Left lung (tissue), 10 donors: ENCODE results near the gene TFF3. TPM values are rescaled to one million over a fixed set of nuclear protein-coding genes. Genes with fewer than 3 reads are reported as not detected.
A peak's percentile ranks its signal among the peaks of the same experiment; 100 is the strongest.

ENCODE experiments used
- ATAC-seq: fragments of 200-7000 bp; cut with Tn5 transposase; one replicate; pipeline ENCODE4 v1.9.1; 2020; ENCODE audit warnings: moderate library complexity
- DNase-seq, 4 donors: peaks; one replicate each; pipeline ENCODE4 v3.0.0-alpha.2; 2013 to 2020
- H3K27ac ChIP-seq, 2 donors: fragments of 200-600 bp; sonication (generic) in 1 of 2; one replicate each; pipeline versions ENCODE4 v1.5.0 to v1.8.0; 2020 to 2021
- H3K27me3 ChIP-seq, 2 donors: fragments of 200-600 bp; sonication (generic) in 1 of 2; one replicate each; pipeline versions ENCODE4 v1.5.0 to v1.8.0; 2020 to 2021
- H3K36me3 ChIP-seq, 2 donors: fragments of 200-600 bp; sonication (generic) in 1 of 2; one replicate each; pipeline versions ENCODE4 v1.5.0 to v1.8.0; 2020 to 2021
- H3K4me1 ChIP-seq, 2 donors: fragments of 200-600 bp; one replicate each; pipeline ENCODE4 v1.8.0; 2021
- H3K4me3 ChIP-seq, 2 donors: fragments of 200-600 bp; sonication (generic) in 1 of 2; one replicate each; pipeline versions ENCODE4 v1.5.0 to v1.8.0; 2020 to 2021; ENCODE audit warnings: mild to moderate bottlenecking in 1 of 2
- H3K9me3 ChIP-seq, 2 donors: fragments of 200-600 bp; sonication (generic) in 1 of 2; one replicate each; pipeline versions ENCODE4 v1.5.0 to v1.8.0; 2020 to 2021
- CTCF ChIP-seq, 2 donors: fragments of 200-600 bp; sonication (generic) in 1 of 2; IDR thresholded peaks; one replicate each; pipeline versions ENCODE4 v1.5.0 to v1.8.0; 2021; ENCODE audit warnings: antibody characterized with exemption in 2 of 2
- intact Hi-C, 2 donors: fragments of 100-400 bp; cut with DNase I; formaldehyde crosslinking; loops; one replicate each; pipeline versions ENCODE4 v1.11.2 to v1.14.2; 2022
- polyA plus RNA-seq, 6 donors: library from polyadenylated mRNA; unstranded; fragments of 120-200 nt; gene quantifications; one replicate each; pipeline ENCODE4 v1.2.1, GENCODE V29; 2013; ENCODE audit not compliant: insufficient read length in 6 of 6
- total RNA-seq, 2 donors: library from RNA; stranded (reverse); fragmentation: NEBNext Ultra II Directional; extraction: Animal tissue kit (Norgen Biotek cat#: 25700); gene quantifications; one replicate each; pipeline ENCODE4 v1.2.1, GENCODE V29; 2021
- donor health status: DM: no; HTN: yes; CAD: no.
- donor health status: DM: no; HTN: no; CAD: no.

Gene TFF3
- total and polyA plus RNA-seq, 8 donors: 5.5 to 20.0 (median 12.4) TPM

GRCh38 chr21:42338729-42339715, 23.8 kb upstream of the TFF3 start:
- no peaks in the 10 kb centered on the region for H3K9me3 ChIP-seq
- intact Hi-C loops: loop anchor here in 1 of 2 donors (10.0 kb wide), 1 partner anchor 96 kb away; no protein-coding TSS in a partner anchor

GRCh38 chr21:42337830-42338728, 22.9 kb upstream of the TFF3 start:
- intact Hi-C loops: loop anchor here in 1 of 2 donors (10.0 kb wide), 1 partner anchor 97 kb away; no protein-coding TSS in a partner anchor
- peak; percentile 45 to 75 for TF ChIP-seq CTCF (IDR thresholded peaks at IDR 0.05)
- Histone ChIP-seq H3K27ac (no peak overlapping the region), H3K36me3 (no peaks in the 10 kb centered on the region), H3K9me3 (no peaks in the 10 kb centered on the region), H3K27me3 (no peaks in the 10 kb centered on the region), H3K4me1 (peaks cover 0 to 9% of the 10 kb centered on the region in 2 donors), H3K4me3 (no peak overlapping the region)
- DNase-seq (peak; percentile 60 to 89 (median 82)), ATAC-seq (peak; percentile 99)

More at GRCh38 chr21:42338729-42339715, 23.8 kb upstream of the TFF3 start:
- Histone ChIP-seq H3K4me1 (peaks cover 0 to 9% of the 10 kb centered on the region in 2 donors), H3K4me3 (no peak overlapping the region), H3K27ac (no peak overlapping the region), H3K27me3 (no peaks in the 10 kb centered on the region), H3K36me3 (no peaks in the 10 kb centered on the region)
- ATAC-seq: no peak
- no peak for DNase-seq
- TF ChIP-seq CTCF (IDR thresholded peaks at IDR 0.05): no peak

- TF ChIP-seq CTCF (IDR thresholded peaks at IDR 0.05): no peak
- Histone ChIP-seq H3K9me3 (peaks cover 0 to 2% of the 10 kb centered on the region in 2 donors), H3K4me1 (peaks cover 0 to 9% of the 10 kb centered on the region in 2 donors), H3K36me3 (no peaks in the 10 kb centered on the region), H3K27me3 (no peaks in the 10 kb centered on the region), H3K4me3 (no peak overlapping the region), H3K27ac (no peak overlapping the region)
- intact Hi-C loops: loop anchor here in 1 of 2 donors (10.0 kb wide), 1 partner anchor 98 kb away; no protein-coding TSS in a partner anchor
- DNase-seq: no peak
- no peak for ATAC-seq
These were observed 22.1 kb upstream of the TFF3 start for GRCh38 chr21:42337276-42337675.

- H3K27ac ChIP-seq: no peak overlapping the region
- no peak overlapping the region for H3K4me3 ChIP-seq
- H3K36me3 ChIP-seq: no peaks in the 10 kb centered on the region
- peaks cover 0 to 10% of the 10 kb centered on the region in 2 donors for H3K9me3 ChIP-seq
- ATAC-seq (no peak), DNase-seq (peak in 1 of 4 donors; percentile 19)
- no peak for TF ChIP-seq CTCF (IDR thresholded peaks at IDR 0.05)
- intact Hi-C loops: loop anchor here in 1 of 2 donors (10.0 kb wide), 1 partner anchor 99 kb away; no protein-coding TSS in a partner anchor
- H3K4me1 ChIP-seq: peaks cover 0 to 9% of the 10 kb centered on the region in 2 donors
- no peaks in the 10 kb centered on the region for H3K27me3 ChIP-seq
These were observed 20.8 kb upstream of the TFF3 start for GRCh38 chr21:42336054-42336453.
